Central memory CD8-positive, alpha-beta T cell (primary cell): ENCODE results near the gene ANKRD42.
A peak's percentile ranks its signal among the peaks of the same experiment; 100 is the strongest.

Experiments used
- ATAC-seq: fragments of 150-1000 bp; cut with Tn5 transposase; replicated peaks from 2 replicates; pipeline ENCODE4 v1.10.0; 2022; ENCODE audit warnings: mild to moderate bottlenecking, moderate FRiP score, moderate number of reproducible peaks; ENCODE audit not compliant: poor library complexity, severe bottlenecking; ENCODE audit errors: extremely low read depth
- DNase-seq, 2 donors: peaks; one replicate each; pipeline ENCODE4 v3.0.0; 2021; ENCODE audit warnings: low spot score in 2 of 2
- H3K27ac Mint-ChIP-seq: one replicate; pipeline ENCODE4 v1.8.0; 2022; ENCODE audit warnings: low read depth, mild to moderate bottlenecking, moderate library complexity, mixed read lengths
- H3K27me3 Mint-ChIP-seq: one replicate; pipeline ENCODE4 v1.8.0; 2022; ENCODE audit warnings: mixed read lengths
- H3K36me3 Mint-ChIP-seq: one replicate; pipeline ENCODE4 v1.8.0; 2022; ENCODE audit warnings: mild to moderate bottlenecking, moderate library complexity, mixed read lengths; ENCODE audit not compliant: insufficient read depth
- H3K4me1 Mint-ChIP-seq: one replicate; pipeline ENCODE4 v1.8.0; 2022; ENCODE audit warnings: mixed read lengths
- H3K4me3 Mint-ChIP-seq: one replicate; pipeline ENCODE4 v1.8.0; 2022; ENCODE audit warnings: mild to moderate bottlenecking, moderate library complexity, mixed read lengths
- H3K9me3 Mint-ChIP-seq: one replicate; pipeline ENCODE4 v1.8.0; 2022; ENCODE audit warnings: mixed read lengths

ANKRD42 gene

DNA sequence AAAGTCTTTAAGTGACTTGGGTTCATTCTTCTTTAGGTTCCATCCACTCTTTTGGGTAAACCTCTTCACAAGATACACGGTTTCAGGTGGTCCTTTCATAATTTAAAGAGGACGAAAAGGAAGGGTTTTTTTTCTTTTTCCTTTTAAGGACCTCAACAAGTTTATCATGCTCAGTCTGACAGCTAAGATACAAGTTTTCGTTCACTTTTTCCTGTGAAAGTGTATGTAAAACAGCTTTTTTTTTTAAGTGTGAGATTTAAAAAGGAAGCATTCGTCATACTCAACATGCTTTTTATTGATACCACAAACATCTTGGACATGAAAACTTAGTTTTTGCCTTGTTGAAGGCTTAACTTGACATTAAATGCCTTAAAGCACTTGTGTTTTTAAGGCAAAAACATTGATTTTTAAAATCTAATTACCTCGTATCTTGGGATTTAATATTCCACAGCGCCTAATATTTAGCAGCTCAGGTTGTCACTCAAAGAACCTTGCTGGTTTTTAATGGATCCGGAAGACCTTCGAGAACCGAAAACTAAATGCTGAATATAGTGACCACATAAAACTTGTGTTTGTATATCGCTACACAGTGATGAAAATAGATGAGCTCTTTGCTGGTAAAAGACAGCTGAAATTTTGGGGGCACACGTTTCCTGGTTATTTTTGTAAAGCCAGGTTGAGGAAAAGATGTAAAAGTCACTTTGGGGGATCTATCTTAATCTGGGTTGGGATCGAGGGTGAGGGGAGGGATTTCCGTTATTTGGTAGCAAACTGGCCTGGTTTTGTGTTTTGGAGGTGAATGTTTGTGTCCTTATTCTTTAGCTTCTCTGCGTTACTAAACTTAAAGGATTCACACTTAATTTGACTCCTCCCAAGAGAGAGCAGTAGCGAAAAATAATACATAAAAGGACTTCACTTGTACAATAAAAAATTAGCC lies 34.3 kb upstream of the ANKRD42 start:
- H3K27me3 Mint-ChIP-seq = no peaks in the 10 kb centered on the region
- H3K4me1 Mint-ChIP-seq = peaks cover 36% of the 10 kb centered on the region
- ATAC-seq (no peak), DNase-seq (no peak)
- no peaks in the 10 kb centered on the region for H3K9me3 Mint-ChIP-seq
- H3K4me3 Mint-ChIP-seq = peak overlapping the region; percentile 98
- peak overlapping the region; percentile 98 for H3K27ac Mint-ChIP-seq
- peaks cover 58% of the 10 kb centered on the region for H3K36me3 Mint-ChIP-seq

DNA sequence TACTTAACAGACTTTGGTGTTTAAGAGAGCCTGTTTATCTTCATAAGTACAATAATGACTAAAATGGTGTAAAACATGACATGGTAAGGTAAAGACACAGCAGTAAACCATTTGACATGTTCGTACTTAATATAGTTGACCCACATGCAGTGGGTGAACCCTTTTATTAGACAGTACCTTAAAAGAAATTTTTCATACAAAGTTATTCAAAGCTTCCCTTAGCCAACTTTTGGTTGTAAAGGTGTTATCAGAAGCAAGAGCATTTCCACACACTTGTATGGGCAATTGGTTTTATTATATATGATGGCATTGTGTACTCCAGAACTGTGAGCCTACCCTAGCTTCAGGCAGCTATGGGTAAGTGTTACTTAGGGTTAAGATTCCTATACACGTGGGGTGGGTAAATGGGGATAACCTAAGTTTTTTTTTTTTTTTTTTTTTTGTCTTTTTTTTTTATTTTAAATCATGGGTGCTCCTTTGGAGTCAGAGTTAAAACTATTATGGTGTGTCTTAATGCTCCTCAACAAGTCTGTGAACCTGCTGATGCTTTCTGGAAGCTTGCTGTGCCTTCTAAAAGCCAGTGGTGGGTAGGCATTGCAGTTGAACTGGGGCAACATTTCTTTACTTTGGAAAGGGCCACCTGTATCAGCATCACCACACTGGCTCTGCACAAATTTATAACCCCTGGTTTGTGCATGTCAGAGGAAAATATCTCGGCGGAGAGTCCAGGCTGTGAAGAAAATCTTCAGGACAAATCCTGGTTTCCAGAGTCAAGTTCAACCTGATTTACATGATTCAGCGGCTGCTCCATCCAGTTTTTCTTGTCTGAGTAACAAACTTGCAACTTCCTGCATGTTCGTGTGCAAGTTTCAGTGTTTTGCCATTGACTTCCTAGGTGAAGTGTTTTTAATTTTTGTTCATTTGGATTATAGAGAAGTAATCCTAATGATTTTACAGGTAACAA lies 33.3 kb upstream of the ANKRD42 start:
- H3K4me1 Mint-ChIP-seq = peaks cover 37% of the 10 kb centered on the region
- H3K27ac Mint-ChIP-seq = peak overlapping the region; percentile 98
- peak overlapping the region; percentile 98 for H3K4me3 Mint-ChIP-seq
- H3K27me3 Mint-ChIP-seq = no peaks in the 10 kb centered on the region
- ATAC-seq (no peak), DNase-seq (no peak)
- H3K9me3 Mint-ChIP-seq = no peaks in the 10 kb centered on the region
- H3K36me3 Mint-ChIP-seq = peaks cover 64% of the 10 kb centered on the region

DNA sequence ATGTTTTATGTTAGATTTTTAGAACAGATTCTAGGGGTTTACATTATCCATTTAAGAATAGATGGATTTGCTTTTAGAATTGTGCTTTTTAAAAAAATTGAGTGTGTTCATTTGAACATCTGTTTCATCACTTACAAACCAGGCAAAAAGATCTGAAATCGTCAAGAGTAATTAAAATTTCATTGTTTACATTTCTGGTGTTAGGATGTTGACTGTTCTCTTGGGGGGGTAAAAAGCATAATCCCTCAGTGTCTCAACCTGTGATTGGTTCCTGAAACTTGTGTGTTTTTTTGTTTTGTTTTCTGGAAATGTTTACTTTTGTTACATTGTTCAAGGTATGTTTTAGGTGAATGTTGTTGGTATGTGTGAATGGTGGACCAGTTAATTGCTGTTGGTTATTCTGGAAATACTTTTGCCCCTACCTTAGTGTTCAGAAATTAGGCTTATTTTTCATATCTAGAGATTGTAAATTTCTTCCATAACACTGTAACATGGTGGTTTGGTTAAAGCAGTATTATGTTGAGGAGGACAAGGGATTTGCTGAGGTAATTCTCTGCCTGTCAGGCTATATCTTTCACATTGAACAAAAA lies 31.8 kb upstream of the ANKRD42 start:
- peak overlapping the region; percentile 98 for H3K27ac Mint-ChIP-seq
- no peak for DNase-seq

DNA sequence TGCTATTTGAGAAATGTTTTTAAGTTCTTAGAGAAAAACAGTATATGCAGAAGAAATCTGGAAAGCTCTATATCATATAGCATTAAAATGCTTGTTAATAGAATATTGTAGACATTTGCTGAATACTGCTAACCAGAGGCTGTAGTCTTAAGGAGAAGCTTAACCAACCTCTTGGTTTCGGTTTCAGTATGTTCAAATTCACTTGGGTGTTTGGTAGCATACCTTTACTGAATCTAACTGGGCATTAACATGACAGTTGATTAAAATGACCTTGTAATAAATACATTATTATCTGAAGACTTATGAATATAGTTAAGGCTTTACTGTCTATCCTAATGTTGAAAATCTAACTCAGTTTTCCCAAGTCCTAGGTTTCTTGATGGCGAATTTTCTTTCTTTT lies 31.1 kb upstream of the ANKRD42 start:
- H3K27me3 Mint-ChIP-seq = no peaks in the 10 kb centered on the region
- H3K9me3 Mint-ChIP-seq = no peaks in the 10 kb centered on the region
- peak overlapping the region; percentile 98 for H3K27ac Mint-ChIP-seq
- peaks cover 67% of the 10 kb centered on the region for H3K36me3 Mint-ChIP-seq
- H3K4me3 Mint-ChIP-seq = peak overlapping the region; percentile 98
- DNase-seq (no peak), ATAC-seq (peak; percentile 57)
- peaks cover 50% of the 10 kb centered on the region for H3K4me1 Mint-ChIP-seq

More for the DNA sequence above, 31.8 kb upstream of the ANKRD42 start:
- H3K27me3 Mint-ChIP-seq = no peaks in the 10 kb centered on the region
- no peak for ATAC-seq
- no peaks in the 10 kb centered on the region for H3K9me3 Mint-ChIP-seq
- H3K4me3 Mint-ChIP-seq = peak overlapping the region; percentile 98
- peaks cover 49% of the 10 kb centered on the region for H3K4me1 Mint-ChIP-seq
- peaks cover 69% of the 10 kb centered on the region for H3K36me3 Mint-ChIP-seq

DNA sequence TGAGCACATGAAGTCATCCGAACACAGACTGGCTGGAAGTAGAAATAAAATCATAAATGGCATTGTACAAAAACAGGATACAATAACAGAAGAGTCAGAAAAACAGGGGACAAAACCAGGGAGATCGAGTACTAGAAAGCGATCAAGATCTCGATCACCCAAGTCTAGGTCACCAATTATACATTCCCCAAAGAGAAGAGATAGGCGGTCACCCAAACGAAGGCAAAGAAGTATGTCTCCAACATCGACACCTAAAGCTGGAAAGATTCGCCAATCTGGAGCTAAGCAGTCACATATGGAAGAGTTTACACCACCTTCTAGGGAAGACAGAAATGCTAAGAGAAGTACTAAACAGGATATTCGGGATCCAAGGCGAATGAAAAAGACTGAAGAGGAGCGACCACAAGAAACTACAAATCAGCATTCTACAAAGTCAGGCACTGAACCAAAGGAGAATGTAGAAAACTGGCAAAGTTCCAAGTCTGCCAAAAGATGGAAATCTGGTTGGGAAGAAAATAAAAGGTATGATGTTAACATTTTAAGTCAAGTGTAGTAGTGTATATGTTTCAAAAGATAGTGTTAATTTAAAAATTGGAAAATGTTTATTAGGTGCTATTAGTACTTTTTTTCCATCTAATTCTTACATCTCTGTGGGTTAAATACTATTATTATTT lies 27.2 kb upstream of the ANKRD42 start:
- Mint-ChIP-seq H3K4me3 (no peak overlapping the region), H3K4me1 (peaks cover 62% of the 10 kb centered on the region), H3K27me3 (no peaks in the 10 kb centered on the region), H3K27ac (peak overlapping the region; percentile 80), H3K9me3 (no peaks in the 10 kb centered on the region), H3K36me3 (peaks cover 63% of the 10 kb centered on the region)
- DNase-seq (no peak), ATAC-seq (no peak)

DNA sequence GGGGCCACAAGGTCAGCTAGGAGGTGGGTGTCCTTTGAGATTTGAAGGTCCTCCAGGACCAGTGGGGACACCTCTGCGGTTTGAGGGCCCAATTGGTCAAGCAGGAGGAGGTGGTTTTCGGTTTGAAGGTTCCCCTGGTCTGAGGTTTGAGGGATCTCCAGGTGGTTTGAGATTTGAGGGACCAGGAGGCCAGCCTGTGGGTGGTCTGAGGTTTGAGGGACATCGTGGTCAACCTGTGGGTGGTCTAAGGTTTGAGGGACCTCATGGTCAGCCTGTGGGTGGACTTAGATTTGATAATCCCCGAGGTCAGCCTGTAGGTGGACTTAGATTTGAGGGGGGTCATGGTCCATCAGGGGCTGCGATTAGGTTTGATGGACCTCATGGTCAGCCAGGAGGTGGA lies 24.8 kb upstream of the ANKRD42 start:
- DNase-seq = no peak
- peaks cover 74% of the 10 kb centered on the region for H3K36me3 Mint-ChIP-seq
- H3K4me1 Mint-ChIP-seq = peaks cover 66% of the 10 kb centered on the region
- H3K27ac Mint-ChIP-seq = peak overlapping the region; percentile 51
- H3K9me3 Mint-ChIP-seq = no peaks in the 10 kb centered on the region
- peak overlapping the region; percentile 75 for H3K4me3 Mint-ChIP-seq
- H3K27me3 Mint-ChIP-seq = no peaks in the 10 kb centered on the region
- ATAC-seq = no peak

DNA sequence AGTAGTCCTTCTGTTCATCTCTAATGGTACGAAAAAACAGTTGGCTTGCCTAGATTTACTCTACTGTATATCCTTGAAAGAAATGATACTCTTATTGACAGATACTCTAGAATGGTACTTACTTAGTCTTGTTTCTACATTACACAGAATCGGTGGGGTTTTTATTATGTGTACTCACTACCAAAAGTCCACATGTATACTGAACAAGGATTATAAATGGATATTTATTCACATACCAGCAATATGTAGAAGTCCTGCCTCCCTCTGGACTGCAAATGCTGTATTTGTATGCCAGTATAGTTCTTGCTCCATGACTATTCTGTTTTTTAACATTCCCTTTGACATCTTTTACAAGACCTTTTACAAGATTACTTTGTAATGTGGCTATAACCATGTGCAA lies 22.6 kb upstream of the ANKRD42 start:
- H3K4me1 Mint-ChIP-seq = peaks cover 70% of the 10 kb centered on the region
- ATAC-seq (no peak), DNase-seq (no peak)
- H3K27ac Mint-ChIP-seq = peak overlapping the region; percentile 76
- H3K9me3 Mint-ChIP-seq = no peaks in the 10 kb centered on the region
- no peaks in the 10 kb centered on the region for H3K27me3 Mint-ChIP-seq
- peak overlapping the region; percentile 75 for H3K4me3 Mint-ChIP-seq
- peaks cover 74% of the 10 kb centered on the region for H3K36me3 Mint-ChIP-seq

DNA sequence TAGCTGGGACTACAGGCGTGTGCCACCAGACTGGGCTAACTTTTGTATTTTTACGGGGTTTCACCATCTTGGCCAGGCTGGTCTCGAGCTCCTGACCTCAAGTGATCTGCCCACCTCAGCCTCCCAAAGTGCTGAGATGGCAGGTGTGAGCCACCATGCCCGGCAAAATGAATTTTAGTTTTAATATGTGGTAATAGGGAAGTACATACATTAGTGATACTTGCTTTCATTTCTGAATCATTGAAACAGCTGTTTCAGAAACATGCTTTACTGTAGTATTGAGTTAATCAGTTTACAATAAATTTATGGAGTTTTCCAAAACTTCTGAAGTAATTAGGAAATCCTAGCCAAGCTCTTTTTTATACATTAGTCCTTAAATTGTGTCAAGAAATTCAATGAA lies 21.0 kb upstream of the ANKRD42 start:
- Mint-ChIP-seq H3K4me1 (peaks cover 65% of the 10 kb centered on the region), H3K9me3 (no peaks in the 10 kb centered on the region), H3K27ac (peak overlapping the region; percentile 55), H3K4me3 (peak overlapping the region; percentile 75), H3K27me3 (no peaks in the 10 kb centered on the region), H3K36me3 (peaks cover 74% of the 10 kb centered on the region)
- ATAC-seq (no peak), DNase-seq (no peak)

DNA sequence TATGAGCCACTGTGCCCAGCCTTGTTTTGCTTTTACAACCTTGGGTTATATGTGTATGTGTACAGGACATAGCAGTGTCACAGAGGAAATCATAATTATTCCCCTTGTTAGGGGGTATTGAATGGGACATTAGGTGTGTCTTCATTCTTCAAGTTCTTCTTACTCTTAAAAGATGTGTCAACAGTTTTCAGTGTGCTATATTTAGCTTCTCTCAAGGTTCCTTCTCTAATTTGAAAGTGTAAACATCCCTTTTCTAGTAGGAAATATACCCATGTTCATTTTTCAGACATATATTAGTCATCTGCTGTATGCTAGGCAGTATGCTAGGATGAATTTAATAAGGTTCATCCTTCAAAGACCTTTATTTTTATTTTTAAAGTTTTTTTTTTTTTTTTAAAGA lies 19.5 kb upstream of the ANKRD42 start:
- Mint-ChIP-seq H3K4me3 (peak overlapping the region; percentile 40), H3K36me3 (peaks cover 76% of the 10 kb centered on the region), H3K4me1 (peaks cover 55% of the 10 kb centered on the region), H3K9me3 (no peaks in the 10 kb centered on the region), H3K27ac (no peak overlapping the region), H3K27me3 (no peaks in the 10 kb centered on the region)
- DNase-seq = no peak
- peak; percentile 21 for ATAC-seq

DNA sequence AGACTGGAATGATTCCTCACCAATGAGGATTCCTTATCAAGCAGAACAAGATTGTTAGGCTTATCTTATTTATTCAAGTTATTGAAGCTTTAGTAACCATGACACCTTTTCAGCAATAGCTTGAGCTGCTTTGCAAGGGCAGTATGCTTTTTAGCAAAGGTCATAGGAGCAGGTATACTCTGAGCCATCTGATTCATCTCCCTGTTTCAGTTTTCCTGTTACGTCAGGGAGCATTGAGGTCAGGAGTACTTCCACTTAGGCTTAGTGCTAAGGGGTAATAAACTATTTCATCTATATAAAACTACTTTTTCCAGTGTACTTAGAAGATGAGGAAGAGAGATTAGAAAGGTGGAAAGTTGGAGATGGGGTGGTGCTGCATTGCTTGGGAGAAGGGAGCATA lies 17.7 kb upstream of the ANKRD42 start:
- DNase-seq = no peak
- H3K4me1 Mint-ChIP-seq = peaks cover 43% of the 10 kb centered on the region
- no peak for ATAC-seq
- no peaks in the 10 kb centered on the region for H3K9me3 Mint-ChIP-seq
- no peaks in the 10 kb centered on the region for H3K27me3 Mint-ChIP-seq
- H3K4me3 Mint-ChIP-seq = peak overlapping the region; percentile 7
- peak overlapping the region; percentile 6 for H3K27ac Mint-ChIP-seq
- H3K36me3 Mint-ChIP-seq = peaks cover 76% of the 10 kb centered on the region

DNA sequence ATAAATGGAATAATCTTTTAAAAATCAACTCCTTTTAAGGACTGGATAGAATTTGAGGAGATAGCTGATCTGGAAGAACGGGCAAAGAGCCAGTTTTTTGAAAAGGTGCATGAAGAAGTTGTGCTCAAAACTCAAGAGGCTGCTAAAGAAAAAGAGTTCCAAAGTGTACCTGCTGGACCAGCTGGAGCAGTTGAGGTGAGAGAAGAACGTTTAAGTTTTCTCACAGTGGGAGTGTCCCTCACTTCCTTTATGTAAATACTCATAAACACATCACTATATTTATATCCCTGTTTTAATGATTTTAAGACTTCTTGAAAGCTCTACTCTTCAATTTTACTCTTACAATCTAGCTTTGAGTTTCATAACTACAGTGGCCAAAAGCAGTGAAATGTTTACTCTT lies 11.7 kb upstream of the ANKRD42 start:
- peak overlapping the region; percentile 81 for H3K27ac Mint-ChIP-seq
- no peaks in the 10 kb centered on the region for H3K9me3 Mint-ChIP-seq
- H3K4me1 Mint-ChIP-seq = peaks cover 25% of the 10 kb centered on the region
- peaks cover 72% of the 10 kb centered on the region for H3K36me3 Mint-ChIP-seq
- DNase-seq (no peak), ATAC-seq (no peak)
- no peak overlapping the region for H3K4me3 Mint-ChIP-seq
- H3K27me3 Mint-ChIP-seq = no peaks in the 10 kb centered on the region

DNA sequence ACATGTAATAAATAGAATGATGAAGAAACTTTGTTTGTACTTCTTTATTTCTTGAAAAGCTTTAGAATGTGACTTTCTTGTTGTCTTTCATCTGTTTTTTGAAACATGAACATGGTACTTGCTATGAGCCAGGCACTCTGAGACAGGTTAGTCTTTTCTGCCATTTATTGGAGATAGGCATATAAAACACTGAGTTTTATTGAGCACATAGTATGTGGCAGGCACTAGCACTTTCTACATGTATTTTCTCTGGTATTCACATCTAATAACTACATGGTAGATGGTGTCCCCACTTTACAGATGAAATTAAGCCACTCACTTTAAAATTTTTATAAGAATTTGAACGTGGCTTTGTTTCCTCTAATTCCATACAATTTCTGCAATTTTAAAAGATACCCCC lies 7.7 kb upstream of the ANKRD42 start:
- H3K9me3 Mint-ChIP-seq = no peaks in the 10 kb centered on the region
- H3K4me1 Mint-ChIP-seq = peaks cover 20% of the 10 kb centered on the region
- ATAC-seq (no peak), DNase-seq (no peak)
- H3K27me3 Mint-ChIP-seq = no peaks in the 10 kb centered on the region
- peaks cover 65% of the 10 kb centered on the region for H3K36me3 Mint-ChIP-seq
- H3K4me3 Mint-ChIP-seq = no peak overlapping the region
- no peak overlapping the region for H3K27ac Mint-ChIP-seq
